Body of pancreas (tissue), 4 donors: ENCODE results near the gene FBLN5. TPM values are rescaled to one million over a fixed set of nuclear protein-coding genes. Genes with fewer than 3 reads are reported as not detected.

Experiments
- ATAC-seq: fragments of 150-250 bp; one replicate; pipeline ENCODE4 v1.9.1; 2016
- DNase-seq, 4 donors: peaks; one replicate each; pipeline ENCODE4 v3.0.0-alpha.2; 2019
- H3K27ac ChIP-seq, 4 donors: fragments of 200-600 bp; sonication (generic); 1 replicate in 3 of 4; 2 replicates in 1 of 4; pipeline versions ENCODE4 v1.5.1 to v1.6.1; 2016 to 2019; ENCODE audit warnings: mild to moderate bottlenecking in 1 of 4, mixed read lengths in 1 of 4, moderate library complexity in 1 of 4
- H3K27me3 ChIP-seq, 2 donors: fragments of 200-600 bp; sonication (generic); one replicate each; pipeline ENCODE4 v1.6.0; 2016; ENCODE audit warnings: mild to moderate bottlenecking in 1 of 2
- H3K36me3 ChIP-seq, 2 donors: fragments of 200-600 bp; sonication (generic); replicated peaks in 1 of 2; 2 replicates each; pipeline ENCODE4 v1.5.1; 2016; ENCODE audit warnings: low read depth in 2 of 2; ENCODE audit not compliant: insufficient read depth in 1 of 2
- H3K4me1 ChIP-seq: fragments of 200-600 bp; sonication (generic); one replicate; pipeline ENCODE4 v1.6.0; 2016
- H3K4me3 ChIP-seq, 2 donors: fragments of 200-600 bp; sonication (generic); 1 replicate in 1 of 2; 2 replicates in 1 of 2; pipeline ENCODE4 v1.5.1; 2016 to 2019
- H3K9me3 ChIP-seq, 3 donors: fragments of 200-600 bp; sonication (generic); 1 replicate in 2 of 3; 2 replicates in 1 of 3; pipeline ENCODE4 v1.5.1; 2016
- POLR2A ChIP-seq, 3 donors: fragments of 450-650 bp; IDR thresholded peaks; one replicate each; pipeline ENCODE4 v1.6.1; 2016; ENCODE audit warnings: antibody characterized with exemption in 3 of 3, mild to moderate bottlenecking in 2 of 3
- WGBS, 2 donors: methylation state at CpG; one replicate each; pipeline ENCODE4 v1.1.5; 2017; 5-methylcytosine and 5-hydroxymethylcytosine counted together
- intact Hi-C: fragments of 100-400 bp; cut with DNase I; formaldehyde crosslinking; loops from one replicate; pipeline ENCODE4 v1.15.1; 2023
- total RNA-seq, 2 donors: library from RNA; depleted of rRNA; stranded (reverse); fragments of >200 nt; gene quantifications; one replicate each; pipeline ENCODE4 v1.1.0, GENCODE V29; 2016
- TF ChIP-seq, protein P1 (sequence below), 7 experiments: fragments of 450-650 bp in 4 of 7; fragments of 200-600 bp in 3 of 7; sonication (generic) in 3 of 7; IDR thresholded peaks; one replicate each; pipeline ENCODE4 v1.5.1; 2016 to 2019; ENCODE audit warnings: antibody characterized with exemption in 7 of 7

FBLN5 gene
- total RNA-seq, 2 donors from 2014 or later = 52.1 to 129 TPM

DNA sequence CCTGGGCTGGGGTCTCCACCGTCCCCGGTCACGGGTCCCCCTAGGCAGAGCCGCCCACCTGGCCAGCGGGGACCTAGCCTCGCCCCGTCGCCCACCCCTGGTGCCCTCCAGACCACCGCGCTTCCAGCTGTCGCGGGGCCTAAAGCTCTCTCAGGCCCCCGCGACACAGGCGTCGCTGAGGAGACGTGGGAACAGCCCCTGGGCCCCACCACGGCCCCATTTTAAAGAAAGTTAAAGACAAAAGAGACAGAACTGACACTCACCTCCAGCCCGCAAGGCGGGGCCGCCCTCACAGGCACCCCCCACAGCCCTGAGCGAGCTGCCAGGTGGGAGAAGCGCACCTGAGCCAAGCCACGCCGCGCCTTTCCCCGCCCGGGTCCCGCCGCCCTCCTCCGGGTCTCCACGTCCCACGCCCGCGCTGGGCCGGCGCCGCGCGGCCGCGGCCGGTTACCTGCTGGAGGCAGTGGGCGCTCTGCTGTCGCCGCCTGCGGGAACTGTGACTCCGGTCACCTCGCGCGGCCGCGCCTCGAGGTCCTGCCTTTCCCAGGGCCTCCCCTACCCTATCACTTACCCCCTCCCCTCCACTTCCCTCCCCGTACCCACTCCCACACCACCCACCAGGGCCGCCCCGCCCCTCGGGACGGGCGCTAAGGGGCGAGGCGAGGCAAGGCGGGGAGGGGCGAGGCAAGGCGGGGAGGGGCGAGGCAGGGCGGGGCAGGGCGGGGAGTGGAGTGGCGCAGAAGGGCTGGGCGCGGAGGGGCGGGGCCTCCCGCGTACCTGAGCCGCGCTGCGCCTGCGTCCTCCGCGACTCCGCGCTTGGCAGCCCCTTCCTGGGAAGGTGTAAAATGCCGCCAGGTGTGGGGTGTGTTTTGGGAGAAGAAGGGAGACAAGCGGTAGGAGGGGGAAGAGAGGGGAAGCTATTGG is 111.3 kb downstream of the FBLN5 start:
- H3K4me3 ChIP-seq = peak overlapping the region; percentile 56 to 95
- no peaks in the 10 kb centered on the region for H3K36me3 ChIP-seq
- WGBS, 2 donors = 0 to 1% methylated on average over 33 to 53 of the region's 84 CpGs
- intact Hi-C loops = loop anchor here (10.0 kb wide), 1 partner anchor 49 kb away; no protein-coding TSS in a partner anchor
- TF ChIP-seq, protein P1, sequence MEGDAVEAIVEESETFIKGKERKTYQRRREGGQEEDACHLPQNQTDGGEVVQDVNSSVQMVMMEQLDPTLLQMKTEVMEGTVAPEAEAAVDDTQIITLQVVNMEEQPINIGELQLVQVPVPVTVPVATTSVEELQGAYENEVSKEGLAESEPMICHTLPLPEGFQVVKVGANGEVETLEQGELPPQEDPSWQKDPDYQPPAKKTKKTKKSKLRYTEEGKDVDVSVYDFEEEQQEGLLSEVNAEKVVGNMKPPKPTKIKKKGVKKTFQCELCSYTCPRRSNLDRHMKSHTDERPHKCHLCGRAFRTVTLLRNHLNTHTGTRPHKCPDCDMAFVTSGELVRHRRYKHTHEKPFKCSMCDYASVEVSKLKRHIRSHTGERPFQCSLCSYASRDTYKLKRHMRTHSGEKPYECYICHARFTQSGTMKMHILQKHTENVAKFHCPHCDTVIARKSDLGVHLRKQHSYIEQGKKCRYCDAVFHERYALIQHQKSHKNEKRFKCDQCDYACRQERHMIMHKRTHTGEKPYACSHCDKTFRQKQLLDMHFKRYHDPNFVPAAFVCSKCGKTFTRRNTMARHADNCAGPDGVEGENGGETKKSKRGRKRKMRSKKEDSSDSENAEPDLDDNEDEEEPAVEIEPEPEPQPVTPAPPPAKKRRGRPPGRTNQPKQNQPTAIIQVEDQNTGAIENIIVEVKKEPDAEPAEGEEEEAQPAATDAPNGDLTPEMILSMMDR (IDR thresholded peaks at IDR 0.05) = no peak
- peak; percentile 97 to 98 (median 98) for TF ChIP-seq POLR2A (IDR thresholded peaks at IDR 0.05)
- H3K4me1 ChIP-seq = peaks cover 21% of the 10 kb centered on the region
- no peaks in the 10 kb centered on the region for H3K9me3 ChIP-seq
- no peaks in the 10 kb centered on the region for H3K27me3 ChIP-seq
- DNase-seq (peak; percentile 94 to 97 (median 96)), ATAC-seq (peak; percentile 92)
- H3K27ac ChIP-seq = peak overlapping the region; percentile 90 to 99 (median 99)

DNA sequence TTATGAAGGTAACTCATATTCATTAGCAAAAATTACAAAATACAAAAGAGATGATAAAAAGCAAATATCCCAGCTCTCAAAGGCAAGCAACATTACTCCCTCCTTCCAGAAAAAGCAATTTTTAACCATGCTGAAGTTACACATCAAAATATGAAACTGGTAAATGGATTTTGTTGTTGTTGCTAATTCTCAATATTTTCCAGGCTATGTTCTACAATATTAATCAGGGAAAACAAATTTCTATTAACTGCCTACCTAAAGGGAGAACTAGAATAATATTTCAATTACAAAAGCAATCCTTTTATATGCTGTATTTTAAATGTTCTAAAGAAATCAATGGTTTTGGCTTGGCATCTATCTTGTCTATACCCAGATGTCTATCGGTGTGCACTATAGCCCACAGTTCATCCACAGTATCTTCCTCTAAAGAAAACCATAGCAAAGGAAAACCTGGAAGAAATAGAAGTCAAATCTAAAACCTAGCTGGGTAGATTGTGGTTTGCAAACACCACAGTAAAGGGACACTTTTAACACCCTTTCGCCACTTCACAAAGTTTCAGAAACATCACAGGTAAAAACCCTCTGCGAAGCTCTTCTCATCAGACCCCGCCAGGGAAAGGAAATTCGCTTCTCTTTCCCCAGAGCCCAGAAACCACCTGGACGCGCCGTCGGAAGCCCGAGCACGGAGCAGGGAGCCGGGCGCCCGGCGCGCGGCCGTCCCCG is 112.1 kb downstream of the FBLN5 start:
- Histone ChIP-seq H3K4me1 (peaks cover 28% of the 10 kb centered on the region), H3K36me3 (no peaks in the 10 kb centered on the region), H3K27me3 (no peaks in the 10 kb centered on the region), H3K4me3 (peak overlapping the region; percentile 56 to 95), H3K9me3 (no peaks in the 10 kb centered on the region), H3K27ac (peak overlapping the region; percentile 90 to 99 (median 99))
- peak in 2 of 4 donors; percentile 24 to 30 for DNase-seq
- intact Hi-C loops = loop anchor here (10.0 kb wide), 1 partner anchor 49 kb away; no protein-coding TSS in a partner anchor
- peak; percentile 9 for ATAC-seq
- TF ChIP-seq, protein P1 (IDR thresholded peaks at IDR 0.05) = no peak
- no peak for TF ChIP-seq POLR2A (IDR thresholded peaks at IDR 0.05)
- 3% methylated on average over 13 to 19 of the region's 19 CpGs for WGBS, 2 donors

DNA sequence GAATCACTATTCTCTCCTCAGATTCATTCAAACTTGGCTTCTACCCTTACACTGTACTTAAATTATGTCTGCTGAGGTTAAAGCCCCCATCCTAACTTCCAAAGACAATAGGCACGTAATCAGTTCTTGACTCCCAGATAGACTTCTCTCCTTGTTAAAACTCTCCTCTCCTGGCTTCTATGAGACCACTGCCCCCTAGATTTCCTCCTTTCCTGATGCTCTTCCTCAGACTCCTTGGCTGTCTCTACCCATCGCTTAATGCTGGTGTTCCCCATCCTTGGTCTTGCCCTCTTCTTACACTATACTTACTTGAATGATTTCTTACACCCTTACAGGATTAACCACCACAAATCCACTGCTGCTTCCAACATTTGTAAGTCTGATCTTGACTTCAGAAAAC is 112.9 kb downstream of the FBLN5 start:
- peak overlapping the region; percentile 31 to 56 for H3K4me3 ChIP-seq
- no peak for ATAC-seq
- H3K36me3 ChIP-seq = no peaks in the 10 kb centered on the region
- no peak for DNase-seq
- 31 to 43% methylated on average over 2 of the region's 2 CpGs for WGBS, 2 donors
- H3K27me3 ChIP-seq = no peaks in the 10 kb centered on the region
- no peaks in the 10 kb centered on the region for H3K9me3 ChIP-seq
- TF ChIP-seq POLR2A (IDR thresholded peaks at IDR 0.05) = peak in 2 of 3 donors; percentile 9 to 48
- TF ChIP-seq, protein P1 (IDR thresholded peaks at IDR 0.05) = peak in 1 of 7 experiments; percentile 3
- peak overlapping the region in 3 of 4 donors; percentile 99 for H3K27ac ChIP-seq
- intact Hi-C loops = loop anchor here (10.0 kb wide), 1 partner anchor 50 kb away; no protein-coding TSS in a partner anchor
- peaks cover 36% of the 10 kb centered on the region for H3K4me1 ChIP-seq

DNA sequence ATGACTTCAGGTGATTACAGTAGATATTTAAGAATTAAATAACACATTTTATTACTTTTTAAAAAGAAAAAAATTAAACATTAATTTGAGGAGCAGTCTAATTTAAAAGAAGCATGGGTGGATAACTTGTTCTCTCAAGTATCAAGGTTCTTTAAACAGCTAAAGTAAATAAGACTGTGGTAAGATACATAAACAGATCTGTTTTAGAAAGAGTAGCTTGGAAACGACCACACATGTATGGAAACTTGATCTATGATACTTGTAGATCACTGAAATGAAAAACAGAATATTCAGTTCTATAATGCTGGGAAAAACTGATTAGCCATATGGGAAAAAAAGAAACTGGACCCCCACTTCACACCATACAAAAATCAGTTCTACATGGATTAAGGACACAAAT is 116.2 kb downstream of the FBLN5 start:
- no peaks in the 10 kb centered on the region for H3K9me3 ChIP-seq
- ATAC-seq (no peak), DNase-seq (no peak)
- no peaks in the 10 kb centered on the region for H3K36me3 ChIP-seq
- intact Hi-C loops = loop anchor here (10.0 kb wide), 1 partner anchor 53 kb away; no protein-coding TSS in a partner anchor
- peak overlapping the region in 3 of 4 donors; percentile 37 to 99 (median 76) for H3K27ac ChIP-seq
- WGBS, 2 donors = 6 to 9% methylated on average over 1 of the region's 1 CpG
- peaks cover 41% of the 10 kb centered on the region for H3K4me1 ChIP-seq
- H3K4me3 ChIP-seq = no peak overlapping the region
- TF ChIP-seq, protein P1 (IDR thresholded peaks at IDR 0.05) = no peak
- TF ChIP-seq POLR2A (IDR thresholded peaks at IDR 0.05) = no peak
- H3K27me3 ChIP-seq = no peaks in the 10 kb centered on the region
